SU-DHL-6 (cell line): ENCODE data around the gene HDGFL2.

Source experiments
- H2AFZ ChIP-seq: fragments of 200-600 bp; sonication (generic); 2 replicates; pipeline ENCODE4 v1.6.1; 2014; ENCODE audit warnings: low read depth, mild to moderate bottlenecking, moderate library complexity, mixed read lengths, antibody characterized with exemption, low read length; ENCODE audit not compliant: severe bottlenecking
- H3F3A ChIP-seq: fragments of 200-600 bp; shearing (Covaris generic); 2 replicates; pipeline ENCODE4 v1.6.0; 2016; ENCODE audit warnings: antibody characterized with exemption, mild to moderate bottlenecking; ENCODE audit not compliant: insufficient read depth
- H3K27ac ChIP-seq: fragments of 200-600 bp; sonication (generic); 2 replicates; pipeline ENCODE4 v1.5.1; 2016; ENCODE audit warnings: low read depth, mild to moderate bottlenecking, low read length, moderate library complexity, mixed read lengths
- H3K27me3 ChIP-seq: fragments of 200-600 bp; sonication (generic), shearing (Covaris generic); 2 replicates; pipeline ENCODE4 v1.6.0; 2014; ENCODE audit warnings: mild to moderate bottlenecking, low read length
- H3K36me3 ChIP-seq: fragments of 200-600 bp; sonication (generic); 2 replicates; pipeline ENCODE4 v1.6.1; 2014; ENCODE audit warnings: mild to moderate bottlenecking, low read length, mixed read lengths
- H3K4me2 ChIP-seq: fragments of 300-600, 200-600 bp; shearing (Covaris generic), sonication (generic); 2 replicates; pipeline ENCODE4 v1.6.0; 2014; ENCODE audit warnings: low read length, low read depth, mild to moderate bottlenecking; ENCODE audit not compliant: poor library complexity, severe bottlenecking
- H3K4me3 ChIP-seq: fragments of 200-600 bp; sonication (generic); 2 replicates; pipeline ENCODE4 v1.5.1; 2014; ENCODE audit warnings: antibody characterized with exemption, low read length, mild to moderate bottlenecking, mixed read lengths; ENCODE audit not compliant: insufficient read depth, poor library complexity, severe bottlenecking
- H3K79me2 ChIP-seq: fragments of 200-600 bp; sonication (generic); 2 replicates; pipeline ENCODE4 v1.6.1; 2014; ENCODE audit warnings: mild to moderate bottlenecking, low read length, moderate library complexity; ENCODE audit not compliant: insufficient read depth
- H3K9ac ChIP-seq: fragments of 200-600 bp; sonication (generic); 2 replicates; pipeline ENCODE4 v1.7.0; 2014; ENCODE audit warnings: mild to moderate bottlenecking, low read length
- H3K9me2 ChIP-seq: fragments of 200-600 bp; sonication (generic); replicated peaks from 2 replicates; pipeline ENCODE4 v1.6.1; 2014; ENCODE audit warnings: low read length; ENCODE audit not compliant: insufficient read depth
- H3K9me3 ChIP-seq: fragments of 200-600 bp; sonication (generic); 2 replicates; pipeline ENCODE4 v1.6.1; 2014; ENCODE audit warnings: low read length, mixed read lengths; ENCODE audit not compliant: insufficient read depth
- H4K20me1 ChIP-seq: fragments of 200-600 bp; sonication (generic); 2 replicates; pipeline ENCODE4 v1.6.1; 2014; ENCODE audit warnings: low read depth, mild to moderate bottlenecking, antibody characterized with exemption, low read length, moderate library complexity, mixed read lengths
- CTCF ChIP-seq: fragments of 200-600 bp; sonication (generic); IDR thresholded peaks from one replicate; pipeline ENCODE4 v1.5.1; 2017; ENCODE audit warnings: antibody characterized with exemption, mild to moderate bottlenecking, low read length, moderate library complexity; ENCODE audit not compliant: insufficient read depth, poor library complexity, severe bottlenecking
- EZH2phosphoT487 ChIP-seq: fragments of 200-600 bp; sonication (generic), shearing (Covaris generic); conservative IDR thresholded peaks from 2 replicates; pipeline ENCODE4 v1.6.1; 2018; ENCODE audit warnings: mild to moderate bottlenecking, antibody characterized with exemption, low read length, moderate library complexity, mixed read lengths

HDGFL2 gene

GRCh38 chr19:4446704-4447200, 25.3 kb upstream of the HDGFL2 start:
- no peak overlapping the region for H2AFZ ChIP-seq
- no peaks in the 10 kb centered on the region for H3K79me2 ChIP-seq
- TF ChIP-seq CTCF (no peak), EZH2phosphoT487 (no peak)
- H3K4me3 ChIP-seq, result no peak overlapping the region
- H3K9ac ChIP-seq, result no peak overlapping the region
- no peaks in the 10 kb centered on the region for H3K36me3 ChIP-seq
- no peaks in the 10 kb centered on the region for H3K27me3 ChIP-seq
- no peaks in the 10 kb centered on the region for H4K20me1 ChIP-seq
- no peak overlapping the region for H3K4me2 ChIP-seq
- H3K9me2 ChIP-seq, result no peaks in the 10 kb centered on the region
- peaks cover 6% of the 10 kb centered on the region; the same call in 1 of the 2 replicates for H3F3A ChIP-seq
- no peak overlapping the region for H3K27ac ChIP-seq
- H3K9me3 ChIP-seq, result no peaks in the 10 kb centered on the region

GRCh38 chr19:4447327-4448146, 24.6 kb upstream of the HDGFL2 start:
- H3K4me2 ChIP-seq, result no peak overlapping the region
- no peak overlapping the region for H3K27ac ChIP-seq
- H3K36me3 ChIP-seq, result no peaks in the 10 kb centered on the region
- H3F3A ChIP-seq, result peaks cover 6% of the 10 kb centered on the region; the same call in 1 of the 2 replicates
- H3K9ac ChIP-seq, result no peak overlapping the region
- no peaks in the 10 kb centered on the region for H3K79me2 ChIP-seq
- no peaks in the 10 kb centered on the region for H4K20me1 ChIP-seq
- no peak overlapping the region for H2AFZ ChIP-seq
- no peaks in the 10 kb centered on the region for H3K9me2 ChIP-seq
- no peak for TF ChIP-seq CTCF
- TF ChIP-seq EZH2phosphoT487, result no peak
- no peaks in the 10 kb centered on the region for H3K27me3 ChIP-seq
- H3K9me3 ChIP-seq, result no peaks in the 10 kb centered on the region
- H3K4me3 ChIP-seq, result no peak overlapping the region

- H2AFZ ChIP-seq, result no peak overlapping the region
- no peaks in the 10 kb centered on the region for H4K20me1 ChIP-seq
- no peak overlapping the region for H3K9ac ChIP-seq
- no peaks in the 10 kb centered on the region for H3K9me2 ChIP-seq
- TF ChIP-seq CTCF (no peak), EZH2phosphoT487 (no peak)
- no peak overlapping the region for H3K4me3 ChIP-seq
- H3K36me3 ChIP-seq, result no peaks in the 10 kb centered on the region
- no peaks in the 10 kb centered on the region for H3K27me3 ChIP-seq
- no peaks in the 10 kb centered on the region for H3K79me2 ChIP-seq
- H3K4me2 ChIP-seq, result no peak overlapping the region
- H3F3A ChIP-seq, result peaks cover 6% of the 10 kb centered on the region; the same call in 1 of the 2 replicates
- H3K27ac ChIP-seq, result no peak overlapping the region
- no peaks in the 10 kb centered on the region for H3K9me3 ChIP-seq
Observed at GRCh38 chr19:4448147-4448985, 23.7 kb upstream of the HDGFL2 start.
